ENCODE data around the gene TBC1D22A.

Gene TBC1D22A

DNA sequence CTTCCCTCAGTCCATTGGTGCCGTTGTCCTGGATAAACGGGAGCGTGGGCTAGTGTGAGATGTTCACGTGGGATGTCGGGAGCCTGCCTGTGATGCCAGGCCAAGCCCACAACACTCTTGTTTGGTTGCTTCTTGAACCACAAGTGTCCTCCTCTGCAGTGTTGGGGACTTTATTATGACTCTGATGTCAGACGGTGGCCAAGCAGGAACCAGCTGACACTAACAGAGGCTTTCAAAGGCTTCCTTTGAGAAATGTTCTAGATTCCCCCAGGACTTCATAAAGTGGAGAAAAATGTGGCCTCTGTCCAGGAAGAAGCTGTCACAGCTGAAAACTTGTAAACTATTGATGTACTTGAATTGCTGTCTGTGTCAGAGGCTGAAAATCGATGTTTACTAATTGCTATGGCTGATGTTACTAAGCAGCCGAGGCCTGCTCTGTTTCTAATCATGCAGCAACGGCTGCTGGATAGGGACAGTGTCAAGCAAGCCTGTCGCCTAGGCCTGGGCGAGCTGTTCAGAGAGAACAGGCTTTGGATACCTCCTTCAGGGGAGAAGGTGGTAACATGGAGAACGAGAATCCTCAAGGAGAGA is 131.7 kb downstream of the TBC1D22A start:
- DNase-seq, result no peak

DNA sequence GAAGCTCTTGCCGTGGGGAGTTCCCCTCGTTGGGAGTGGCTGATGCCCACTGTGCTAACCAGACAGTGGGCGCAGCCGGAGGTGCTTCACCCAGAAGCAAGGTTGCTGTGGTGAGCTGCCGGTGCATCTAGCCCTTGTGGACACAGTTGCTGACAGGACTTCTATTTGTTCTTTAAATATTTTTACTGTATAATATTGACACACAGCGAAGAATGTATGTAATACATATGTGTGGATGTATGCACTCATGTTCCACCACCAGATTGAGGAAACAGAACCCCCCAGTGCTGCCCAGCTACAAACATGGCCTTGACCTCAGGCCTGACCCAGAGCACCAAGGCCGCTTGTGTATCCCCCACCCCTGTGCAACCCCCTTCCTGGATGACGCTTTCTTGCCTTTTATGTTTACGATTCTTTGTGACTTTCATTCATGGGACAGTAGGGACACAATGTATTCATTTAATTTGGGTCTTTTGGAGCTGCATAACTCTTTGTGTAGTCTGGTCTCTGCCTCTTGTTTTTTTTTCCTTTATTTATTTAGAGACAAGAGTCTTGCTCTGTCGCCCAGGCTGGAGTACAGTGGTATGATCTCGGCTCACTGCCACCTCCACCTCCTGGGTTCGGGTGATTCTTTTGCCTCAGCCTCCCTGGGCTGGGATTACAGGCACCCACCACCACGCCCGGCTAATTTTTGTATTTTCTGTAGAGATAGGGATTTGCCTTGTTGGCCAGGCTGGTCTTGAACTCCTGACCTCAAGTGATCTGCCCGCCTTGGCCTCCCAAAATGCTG is 132.6 kb downstream of the TBC1D22A start:
- no peak for DNase-seq

DNA sequence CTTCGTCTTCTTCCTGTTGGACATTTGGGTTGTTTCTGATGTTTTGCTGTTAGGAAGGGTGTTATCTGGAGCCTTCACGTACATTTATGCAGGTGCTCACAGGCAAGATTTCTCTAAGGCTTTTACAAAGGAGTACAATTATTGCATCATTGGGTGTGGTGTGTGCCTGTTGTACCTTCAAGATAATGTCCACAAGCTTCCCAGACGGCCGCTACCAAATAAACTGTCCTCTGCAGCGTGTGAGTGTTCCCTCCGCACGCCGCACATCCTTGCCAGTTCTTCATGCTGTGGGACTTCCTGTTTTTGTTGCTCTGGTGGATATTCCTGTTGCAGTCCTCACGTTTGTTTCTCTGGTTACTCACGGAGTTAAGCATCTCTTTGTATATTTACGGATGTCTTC is 133.3 kb downstream of the TBC1D22A start:
- DNase-seq, result no peak

DNA sequence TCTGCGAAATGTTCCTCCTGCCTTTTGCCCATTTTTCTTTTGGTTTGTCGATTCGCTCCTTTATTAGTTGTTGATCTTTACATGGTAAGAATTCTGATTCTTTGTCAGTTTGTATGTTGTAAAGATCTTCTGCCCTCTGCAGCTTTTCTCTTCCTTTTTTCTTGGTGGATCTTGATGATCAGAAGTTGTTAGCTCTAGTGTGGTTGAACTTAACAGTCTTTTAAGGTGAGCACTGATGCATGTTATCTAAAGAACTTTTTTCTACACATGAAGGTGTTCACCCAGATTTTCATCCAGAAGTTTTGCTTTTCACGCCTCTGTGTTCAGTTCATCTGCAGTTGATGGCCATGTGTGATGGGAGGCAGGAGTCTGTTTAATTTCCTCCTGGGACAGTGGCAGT is 133.7 kb downstream of the TBC1D22A start:
- no peak for DNase-seq

DNA sequence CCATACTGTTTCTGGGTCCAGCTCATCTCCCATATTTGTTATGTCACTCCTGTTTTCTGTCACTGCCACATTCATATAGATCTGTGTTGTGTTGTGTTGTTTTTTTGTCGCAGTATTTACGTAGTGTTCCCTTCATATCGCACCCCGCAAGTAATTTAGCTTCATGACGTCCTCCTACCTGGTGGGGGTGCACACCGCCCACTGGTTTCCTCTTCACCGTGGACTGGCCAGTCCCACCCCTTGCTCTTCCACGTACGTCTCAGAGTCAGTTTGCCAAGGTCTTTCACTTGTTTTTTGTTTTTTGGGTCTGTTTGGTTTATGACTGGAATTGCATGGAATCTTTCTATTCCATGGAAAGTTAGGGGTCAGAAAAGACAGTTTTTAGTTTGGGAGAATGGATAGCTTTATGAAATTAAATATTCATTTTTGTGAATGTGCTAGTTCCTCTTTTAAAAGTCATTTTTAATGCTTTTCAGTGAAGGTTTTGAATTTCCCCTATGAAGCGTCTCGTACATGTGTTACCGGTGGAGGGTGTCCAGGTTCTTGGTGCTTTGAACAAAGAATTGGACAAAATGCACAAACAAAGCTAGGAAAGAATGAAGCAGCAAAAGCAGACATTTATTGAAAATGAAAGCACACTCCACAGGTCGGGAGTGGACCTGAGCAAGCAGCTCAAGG is 134.3 kb downstream of the TBC1D22A start:
- DNase-seq, result no peak

DNA sequence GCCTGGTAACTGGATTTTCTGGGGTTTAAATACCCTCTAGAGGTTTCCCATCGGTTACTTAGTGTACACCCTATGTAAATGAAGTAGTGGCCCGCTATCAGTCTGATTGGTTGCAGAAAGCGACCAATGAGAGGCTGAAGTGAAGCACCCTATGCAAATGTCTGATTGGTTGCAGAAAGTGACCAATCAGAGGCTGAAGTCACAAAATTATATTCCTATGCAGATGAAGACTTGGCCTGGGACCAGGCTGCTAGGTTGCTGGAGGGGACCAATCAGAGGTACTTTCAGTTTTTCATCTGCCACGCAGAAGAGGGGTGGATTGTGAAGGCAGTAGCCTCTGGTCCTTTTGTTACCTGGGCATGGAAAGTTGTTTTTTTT is 134.8 kb downstream of the TBC1D22A start:
- peak; percentile 52 for DNase-seq

DNA sequence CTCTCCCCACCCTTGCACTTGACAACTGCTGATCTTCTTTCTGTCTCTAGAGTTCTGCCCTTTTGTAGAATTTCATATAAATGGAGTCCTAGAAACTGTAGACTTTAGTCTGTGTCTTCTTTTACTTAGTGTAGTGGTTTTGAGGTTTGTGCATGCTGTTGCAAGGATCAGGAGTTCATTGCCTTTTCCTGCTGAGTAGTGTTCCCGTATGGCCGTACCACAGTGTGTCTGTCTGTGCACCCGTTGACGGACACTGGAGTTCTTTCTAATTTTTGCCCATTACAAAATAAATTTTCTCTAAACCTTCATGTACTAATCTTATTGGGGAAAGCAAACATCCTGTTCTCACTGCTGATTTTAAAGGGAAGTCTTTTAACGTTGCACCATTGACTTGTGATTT is 138.1 kb downstream of the TBC1D22A start:
- DNase-seq, result no peak

DNA sequence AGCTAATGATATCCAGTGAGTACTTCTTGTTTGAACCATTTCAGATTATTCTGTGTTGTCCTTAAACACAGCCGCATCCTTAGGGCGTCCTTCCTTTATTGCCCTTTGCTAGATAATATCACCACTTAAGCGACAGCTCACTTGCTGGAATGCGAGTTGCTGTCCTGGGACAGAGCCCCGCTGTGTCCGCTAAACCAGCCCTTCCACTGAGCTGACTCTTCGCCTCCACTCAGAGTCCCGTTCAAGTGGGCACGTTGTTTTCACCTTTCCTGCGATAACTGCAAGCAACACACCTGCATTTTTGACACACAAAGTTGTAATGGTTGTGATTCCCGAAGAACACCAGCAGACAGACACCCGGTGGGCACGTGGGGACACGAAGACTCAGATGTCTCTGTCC is 140.0 kb downstream of the TBC1D22A start:
- DNase-seq, result no peak

DNA sequence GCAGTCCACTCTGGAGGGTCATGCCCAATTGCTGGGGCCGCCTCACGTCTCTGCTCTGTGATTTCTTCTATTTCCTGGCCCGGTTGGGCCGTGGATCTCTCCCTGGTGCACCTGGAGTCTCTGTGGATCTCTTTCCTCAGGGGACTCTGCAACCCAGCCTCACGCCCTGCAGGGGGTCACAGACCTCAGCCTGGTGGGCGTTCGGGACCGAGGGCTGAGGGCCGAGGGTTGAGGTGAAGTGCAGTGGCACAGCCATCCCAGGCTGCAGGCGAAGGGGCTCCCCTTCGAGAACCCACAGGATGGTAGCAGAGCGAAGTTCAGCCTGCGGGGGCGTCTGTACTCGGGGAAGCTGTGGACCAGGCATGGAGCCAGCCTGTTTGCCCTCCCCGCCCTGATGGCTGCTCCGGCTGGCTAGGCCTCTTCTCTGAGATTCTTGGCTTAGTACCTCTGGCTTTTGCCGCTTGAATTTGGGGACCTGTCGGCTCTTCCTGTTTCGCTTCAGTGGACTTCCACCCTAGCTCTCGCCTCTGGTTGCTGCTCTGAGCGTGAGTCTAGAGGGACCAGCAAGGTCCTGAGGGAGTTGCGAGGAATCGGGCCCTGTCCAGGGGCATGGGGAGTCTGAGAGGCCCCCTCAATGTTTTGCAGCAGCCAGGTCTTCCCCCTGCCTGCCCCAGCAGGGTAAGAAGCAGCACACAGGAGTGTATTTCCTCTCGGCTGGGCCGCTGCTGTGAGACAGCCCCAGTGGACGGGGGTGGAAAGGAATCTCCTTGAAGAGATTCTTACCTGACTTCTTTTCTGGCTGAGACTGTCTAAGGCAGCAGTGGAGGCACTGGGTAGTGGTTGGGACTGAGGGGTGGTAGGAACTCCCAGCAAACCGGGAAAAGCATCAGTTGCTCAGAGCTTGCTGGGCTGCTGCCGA is 140.8 kb downstream of the TBC1D22A start:
- no peak for DNase-seq

DNA sequence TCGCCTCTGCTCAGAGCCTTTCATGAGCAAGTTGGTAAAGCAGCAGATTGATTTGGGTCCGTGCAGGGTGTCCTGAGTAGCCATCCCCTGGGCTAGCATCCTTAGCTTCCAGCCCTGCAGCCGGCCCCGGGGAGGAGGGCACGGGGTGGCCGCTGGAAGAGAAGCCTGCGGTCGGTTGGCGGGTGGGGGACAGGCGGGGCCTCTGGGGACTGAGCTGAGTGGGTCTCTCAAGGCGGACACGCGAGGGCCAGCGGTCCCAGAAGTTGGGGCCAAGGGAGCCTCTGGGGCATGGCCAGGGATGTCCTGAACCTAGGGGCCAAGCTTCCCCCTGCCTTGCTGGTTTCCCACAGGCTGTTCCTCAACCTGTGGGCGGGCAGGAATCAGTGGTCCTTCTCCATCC is 143.0 kb downstream of the TBC1D22A start:
- no peak for DNase-seq

DNA sequence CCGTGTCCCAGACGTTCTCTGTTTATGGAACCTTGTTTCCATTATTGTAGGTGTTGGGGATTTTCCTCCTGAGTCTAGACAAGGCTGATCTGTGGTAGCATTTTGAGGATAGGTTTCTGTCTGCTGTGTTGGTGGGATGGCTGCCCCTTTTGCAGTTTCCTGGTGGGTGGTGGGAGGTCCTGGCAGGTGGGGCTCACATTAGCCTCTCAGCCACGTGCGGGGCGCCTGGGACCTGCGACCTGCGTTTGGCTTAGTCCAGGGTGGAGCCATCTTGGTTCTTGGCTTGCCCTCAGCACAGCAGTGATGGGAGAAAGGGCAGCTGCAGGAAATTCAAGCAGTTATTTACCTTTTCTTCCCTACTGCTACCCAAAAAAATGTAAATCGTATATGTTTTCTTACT is 143.4 kb downstream of the TBC1D22A start:
- no peak for DNase-seq

DNA sequence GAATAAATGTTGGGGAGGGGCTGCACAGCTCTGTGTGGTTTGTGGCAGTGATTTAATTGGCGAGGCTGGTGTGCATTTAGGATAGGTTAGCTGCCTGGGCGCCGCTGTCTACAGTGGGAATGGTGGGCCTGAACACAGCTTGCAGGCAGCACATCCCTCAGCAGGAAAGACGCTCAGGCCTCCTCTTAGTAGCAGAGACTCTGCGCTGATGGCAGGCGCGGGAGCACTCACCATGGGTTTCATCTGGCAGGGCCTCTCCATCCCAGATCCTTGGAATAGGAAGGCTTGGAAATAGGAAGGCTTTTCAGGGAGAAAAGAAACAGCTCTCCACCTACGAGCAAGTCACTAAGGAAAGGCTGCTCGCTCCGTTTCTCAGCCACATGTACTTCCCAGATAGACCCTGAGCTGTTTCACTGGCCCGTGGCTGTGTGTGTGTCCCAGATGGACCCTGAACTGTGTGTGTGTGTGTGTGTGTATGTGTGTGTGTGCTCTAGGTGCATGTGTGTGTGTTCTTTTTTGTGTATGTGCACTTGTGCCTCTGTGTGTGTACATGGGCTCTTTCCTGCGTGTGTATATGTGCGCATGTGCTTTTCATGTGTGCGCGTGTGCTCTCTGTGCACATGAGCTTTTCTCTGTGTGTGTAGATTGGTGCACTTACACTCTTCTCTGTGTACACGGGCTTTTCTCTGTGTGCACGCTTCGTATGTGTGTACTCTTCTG is 144.0 kb downstream of the TBC1D22A start:
- DNase-seq, result no peak

DNA sequence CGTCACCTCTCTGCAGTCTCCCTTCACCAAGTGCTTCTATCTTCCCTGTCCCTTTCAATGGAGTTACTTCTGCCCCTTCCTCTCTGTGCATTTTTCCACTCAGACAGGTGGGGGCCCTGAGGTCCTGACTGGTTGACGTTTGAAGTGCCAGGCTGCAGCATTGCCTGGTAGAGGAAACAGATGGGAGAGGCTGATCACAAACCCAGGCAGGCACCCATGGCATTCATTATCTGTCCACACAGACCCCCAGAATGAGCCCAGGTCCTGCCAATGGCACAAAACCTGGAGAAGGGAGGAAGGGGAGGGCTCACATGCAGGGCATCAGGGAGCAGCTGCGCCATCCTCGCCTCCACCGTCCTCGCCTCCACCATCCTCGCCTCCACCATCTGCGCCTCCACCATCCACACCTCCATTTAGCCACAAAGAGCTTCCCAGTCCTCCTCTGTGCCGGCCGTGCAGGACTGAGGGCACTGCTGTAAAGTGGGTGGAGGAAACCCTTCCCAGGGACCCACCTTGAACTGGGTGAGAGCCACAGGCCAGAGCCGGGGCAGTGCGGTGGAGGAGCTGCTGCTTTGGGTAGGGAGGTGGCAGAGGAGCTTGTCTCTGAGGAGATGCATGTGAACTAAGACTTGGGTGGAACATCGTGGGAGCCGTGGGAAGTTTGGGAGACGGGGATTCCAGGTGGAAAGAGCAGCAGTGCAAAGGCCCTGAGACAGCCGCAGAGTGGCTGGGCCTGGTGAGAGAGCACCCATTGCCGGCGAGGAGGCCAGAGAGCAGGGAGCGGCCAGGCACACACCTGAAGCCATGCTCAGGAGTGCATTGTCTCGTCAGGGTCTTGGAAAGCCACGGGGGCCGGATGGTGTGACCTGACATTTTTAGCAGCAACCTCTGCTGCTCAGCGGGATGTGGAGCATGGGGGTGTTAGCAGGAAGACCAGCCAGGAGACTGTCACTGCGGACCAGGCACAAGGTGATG is 145.1 kb downstream of the TBC1D22A start:
- no peak for DNase-seq

DNA sequence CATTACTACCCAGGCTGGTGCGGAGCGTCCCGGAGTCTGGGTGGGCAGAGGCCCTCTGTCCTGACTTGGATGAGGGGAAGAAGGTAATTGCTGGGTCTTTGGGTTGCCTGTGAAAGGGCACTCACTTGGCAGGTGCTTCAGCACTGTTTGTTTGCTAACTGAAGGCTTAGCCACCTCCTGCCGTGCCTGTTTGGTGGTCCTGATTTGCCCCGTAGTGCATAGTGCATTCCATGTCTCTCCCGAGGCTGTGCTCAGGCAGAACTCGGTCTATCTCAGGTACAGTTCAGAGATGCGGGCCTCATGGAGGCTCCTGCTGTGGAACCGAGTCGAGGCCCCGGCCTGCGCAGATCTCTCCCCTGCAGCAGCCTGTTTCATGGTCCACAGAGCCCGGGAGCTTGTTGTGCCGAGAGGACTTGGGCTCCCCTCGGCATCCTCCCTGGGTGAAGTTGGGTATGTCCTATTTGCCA is 146.2 kb downstream of the TBC1D22A start:
- DNase-seq, result no peak

DNA sequence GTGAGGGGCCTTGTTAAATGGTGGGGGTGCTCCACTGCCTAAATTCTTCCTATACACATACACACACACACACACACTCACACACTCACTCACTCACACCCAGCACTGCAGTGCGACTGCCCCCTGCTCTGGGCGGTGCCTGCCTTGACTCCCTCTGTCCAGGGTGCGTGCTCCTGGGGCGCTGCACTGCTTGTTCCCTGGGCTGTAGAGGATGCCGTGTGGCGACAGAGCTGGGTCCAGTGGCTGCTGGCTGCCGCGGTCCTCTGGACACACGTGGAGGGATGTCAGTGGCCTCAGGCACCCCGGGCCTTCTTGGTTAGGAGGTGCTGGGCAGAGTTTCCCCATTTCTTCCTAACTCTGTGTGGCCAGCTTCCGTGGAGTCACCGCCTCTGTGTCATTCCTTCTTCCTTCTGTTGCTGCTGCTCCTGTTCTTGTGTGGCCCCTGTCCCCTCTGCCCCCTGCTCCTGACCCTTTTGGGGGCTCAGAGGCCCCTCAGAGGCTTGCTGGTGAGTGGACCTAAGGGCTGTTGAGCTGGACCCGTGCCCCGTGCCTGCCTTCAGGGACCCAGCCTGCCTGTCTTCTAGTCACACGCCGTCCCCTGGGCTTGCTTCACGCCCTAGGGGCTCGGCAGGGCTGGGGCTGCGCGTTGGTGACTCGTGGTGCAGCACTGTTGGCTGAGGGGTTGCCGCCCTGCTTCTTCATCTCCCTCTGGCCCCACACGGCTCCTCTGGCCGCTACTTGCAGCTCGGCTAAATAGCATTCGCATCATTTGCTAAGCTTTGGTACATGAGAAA is 147.0 kb downstream of the TBC1D22A start:
- DNase-seq, result no peak

DNA sequence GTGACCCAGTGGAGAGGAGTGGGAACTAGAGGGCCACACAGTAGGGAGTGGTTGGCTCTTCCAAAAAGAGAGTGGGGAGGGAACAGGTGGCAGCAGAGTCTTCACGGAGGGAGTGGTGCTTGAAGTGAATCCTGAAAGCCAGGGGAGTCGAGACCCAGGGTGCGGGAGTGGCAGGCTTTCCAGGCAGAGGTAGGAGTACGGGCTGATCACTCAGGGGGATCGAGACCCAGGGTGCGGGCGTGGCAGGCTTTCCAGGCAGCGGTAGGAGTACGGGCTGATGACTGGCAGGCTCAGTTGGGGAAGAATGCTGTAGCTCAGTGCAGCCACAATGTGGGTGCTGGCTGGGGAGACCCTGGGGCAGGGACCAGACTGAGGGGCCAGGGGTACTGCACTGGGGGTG is 148.2 kb downstream of the TBC1D22A start:
- no peak for DNase-seq

DNA sequence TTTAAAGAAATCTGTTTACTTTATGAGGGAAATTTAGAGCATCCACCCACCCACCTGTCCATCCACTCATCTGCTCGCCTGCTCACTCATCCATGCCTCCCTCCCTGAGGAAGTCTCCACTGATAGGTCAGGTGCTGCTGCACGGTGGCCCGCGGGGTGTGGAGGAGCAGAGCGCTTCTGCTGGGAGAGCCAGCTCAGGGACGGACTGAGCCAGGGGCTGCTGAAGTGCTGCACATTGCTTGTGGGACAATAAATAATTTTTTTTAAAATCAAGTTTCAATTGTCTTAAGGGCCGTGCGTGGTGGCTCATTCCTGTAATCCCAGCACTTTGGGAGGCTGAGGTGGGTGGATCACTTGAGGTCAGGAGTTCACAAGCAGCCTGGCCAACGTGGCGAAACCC is 148.9 kb downstream of the TBC1D22A start:
- DNase-seq, result no peak

DNA sequence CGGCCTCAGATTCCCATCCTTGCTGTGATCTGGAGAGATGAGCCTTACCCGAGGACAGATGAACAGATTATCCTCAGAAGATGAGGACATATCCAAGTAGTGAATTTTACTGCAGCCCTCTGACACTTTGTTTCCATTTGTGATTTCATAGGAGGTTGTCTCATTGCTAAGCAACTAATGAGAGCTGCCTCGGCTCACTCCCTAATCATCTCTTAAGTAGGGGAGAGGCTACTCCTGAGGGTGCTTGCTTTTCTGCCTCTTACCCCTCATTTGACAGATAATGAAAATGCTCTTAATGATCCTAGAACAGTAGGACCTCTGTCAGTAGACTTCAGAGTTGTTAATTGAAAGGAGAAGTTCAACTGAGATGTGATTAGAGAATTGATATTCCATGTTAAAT is 150.9 kb downstream of the TBC1D22A start:
- peak; percentile 18 for DNase-seq

DNA sequence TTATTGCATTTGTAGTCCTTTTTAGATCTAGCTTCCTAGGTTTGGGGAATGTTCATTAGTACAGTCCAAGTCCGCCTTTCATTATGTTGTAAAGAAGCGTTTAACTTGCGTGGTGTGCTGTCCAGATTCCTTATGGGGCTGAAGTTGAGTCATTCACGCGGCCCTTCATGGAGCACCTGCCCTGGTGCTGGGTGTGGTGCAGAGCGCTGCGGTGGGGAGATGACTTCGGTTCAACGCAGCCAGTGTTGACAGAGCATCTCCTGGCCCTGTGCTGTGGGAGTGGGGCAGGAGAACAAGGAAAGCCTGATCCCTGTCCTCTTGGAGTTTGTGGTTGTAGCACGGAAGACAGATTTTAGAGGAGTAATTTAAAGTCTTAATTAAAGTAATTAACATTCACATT is 152.0 kb downstream of the TBC1D22A start:
- DNase-seq, result no peak

All from NCI-H82 (cell line).